ENCODE data around the gene CD200. TPM values are rescaled to one million over a fixed set of nuclear protein-coding genes. Genes with fewer than 3 reads are reported as not detected.
A peak's percentile ranks its signal among the peaks of the same experiment; 100 is the strongest.

CD200 gene
- total RNA-seq, 1 donor from 2014 or later: 19.0 TPM

GRCh38 chr3:112335434-112335781 is 2.5 kb downstream of the CD200 start:
- DNase-seq: no peak
- H3K27ac Mint-ChIP-seq: peak overlapping the region; percentile 94
- POLR2A ChIA-PET: interaction anchor here (5.5 kb wide), 1 partner anchor 161 kb away, joined by 137 read pairs; the partner anchor contains the start of gene BTLA
- no peaks in the 10 kb centered on the region for H3K27me3 Mint-ChIP-seq
- H3K4me3 Mint-ChIP-seq: peak overlapping the region; percentile 94
- intact Hi-C loops (cut with micrococcal nuclease): loop anchor here (2.0 to 5.0 kb wide), 2 partner anchors 15 to 37 kb away; no protein-coding TSS in a partner anchor
- peaks cover 45% of the 10 kb centered on the region for H3K36me3 Mint-ChIP-seq (ENCODE audit: low read depth)
- ATAC-seq (ENCODE audit: low read depth): no peak
- CTCF ChIA-PET: interaction anchor here (1.6 to 3.7 kb wide), 2 partner anchors 102 to 185 kb away, joined by 4 to 15 read pairs; no protein-coding TSS in a partner anchor
- H3K4me1 Mint-ChIP-seq: peaks cover 73% of the 10 kb centered on the region
- TF ChIP-seq CTCF (IDR thresholded peaks at IDR 0.05): no peak
- H3K9me3 Mint-ChIP-seq: no peaks in the 10 kb centered on the region

- H3K4me3 Mint-ChIP-seq: peak overlapping the region; percentile 33
- intact Hi-C loops (cut with micrococcal nuclease): loop anchor here (5.0 kb wide), 1 partner anchor 34 kb away; no protein-coding TSS in a partner anchor
- ChIA-PET POLR2A (interaction anchor here (0.6 to 2.5 kb wide), 3 partner anchors 8 to 219 kb away, joined by 3 to 8 read pairs (median 4); no protein-coding TSS in a partner anchor), CTCF (interaction anchor here (1.0 to 1.6 kb wide), 4 partner anchors 10 to 227 kb away, joined by 4 read pairs; no protein-coding TSS in a partner anchor)
- peak overlapping the region; percentile 21 for H3K27ac Mint-ChIP-seq
- H3K4me1 Mint-ChIP-seq: peaks cover 74% of the 10 kb centered on the region
- H3K27me3 Mint-ChIP-seq: no peaks in the 10 kb centered on the region
- no peak for ATAC-seq (ENCODE audit: low read depth)
- no peak for TF ChIP-seq CTCF (IDR thresholded peaks at IDR 0.05)
- H3K9me3 Mint-ChIP-seq: no peaks in the 10 kb centered on the region
- no peak for DNase-seq
- peaks cover 61% of the 10 kb centered on the region for H3K36me3 Mint-ChIP-seq (ENCODE audit: low read depth)
Measured at GRCh38 chr3:112338021-112338726, 5.2 kb downstream of the CD200 start.

GRCh38 chr3:112338727-112339056 is 5.7 kb downstream of the CD200 start:
- ChIA-PET CTCF (interaction anchor here (1.0 to 1.6 kb wide), 4 partner anchors 11 to 227 kb away, joined by 4 read pairs; no protein-coding TSS in a partner anchor), POLR2A (interaction anchor here (0.6 to 1.2 kb wide), 2 partner anchors 17 to 219 kb away, joined by 3 to 4 read pairs; no protein-coding TSS in a partner anchor)
- intact Hi-C loops (cut with micrococcal nuclease): loop anchor here (5.0 kb wide), 1 partner anchor 34 kb away; no protein-coding TSS in a partner anchor
- no peak for DNase-seq
- Mint-ChIP-seq H3K9me3 (peaks cover under 1% of the 10 kb centered on the region), H3K27me3 (no peaks in the 10 kb centered on the region), H3K4me3 (no peak overlapping the region), H3K4me1 (peaks cover 74% of the 10 kb centered on the region), H3K36me3 (ENCODE audit: low read depth) (peaks cover 60% of the 10 kb centered on the region), H3K27ac (peak overlapping the region; percentile 11)
- TF ChIP-seq CTCF (IDR thresholded peaks at IDR 0.05): no peak
- no peak for ATAC-seq (ENCODE audit: low read depth)

DNA sequence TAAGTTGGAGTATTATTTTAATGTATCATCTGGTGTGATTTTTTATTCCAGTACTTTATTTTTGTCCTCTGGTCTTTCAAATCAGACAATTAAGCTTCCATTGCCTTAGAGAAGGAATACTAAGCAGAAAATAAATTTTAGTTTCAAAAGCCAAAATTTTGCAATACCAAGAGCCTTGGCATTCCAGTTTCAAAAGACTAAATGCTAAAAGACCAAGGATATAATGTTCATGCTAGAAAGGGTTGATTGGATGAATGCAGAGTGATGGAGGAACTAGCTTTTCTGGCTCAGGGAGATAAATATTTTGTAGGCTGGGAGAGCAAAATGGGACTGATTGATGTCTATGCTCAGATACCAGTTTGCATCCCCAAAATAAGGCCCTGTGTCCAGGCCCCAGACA is 6.2 kb downstream of the CD200 start:
- no peak for DNase-seq
- ChIA-PET POLR2A (interaction anchor here (1.2 kb wide), 1 partner anchor 220 kb away, joined by 3 read pairs; no protein-coding TSS in a partner anchor), CTCF (interaction anchor here (1.6 kb wide), 1 partner anchor 175 kb away, joined by 4 read pairs; no protein-coding TSS in a partner anchor)
- peak overlapping the region; percentile 48 for H3K27ac Mint-ChIP-seq
- peaks cover 2% of the 10 kb centered on the region for H3K9me3 Mint-ChIP-seq
- H3K4me1 Mint-ChIP-seq: peaks cover 72% of the 10 kb centered on the region
- intact Hi-C loops (cut with micrococcal nuclease): loop anchor here (5.0 kb wide), 1 partner anchor 33 kb away; no protein-coding TSS in a partner anchor
- TF ChIP-seq CTCF (IDR thresholded peaks at IDR 0.05): no peak
- H3K4me3 Mint-ChIP-seq: no peak overlapping the region
- no peak for ATAC-seq (ENCODE audit: low read depth)
- H3K27me3 Mint-ChIP-seq: no peaks in the 10 kb centered on the region
- peaks cover 62% of the 10 kb centered on the region for H3K36me3 Mint-ChIP-seq (ENCODE audit: low read depth)

DNA sequence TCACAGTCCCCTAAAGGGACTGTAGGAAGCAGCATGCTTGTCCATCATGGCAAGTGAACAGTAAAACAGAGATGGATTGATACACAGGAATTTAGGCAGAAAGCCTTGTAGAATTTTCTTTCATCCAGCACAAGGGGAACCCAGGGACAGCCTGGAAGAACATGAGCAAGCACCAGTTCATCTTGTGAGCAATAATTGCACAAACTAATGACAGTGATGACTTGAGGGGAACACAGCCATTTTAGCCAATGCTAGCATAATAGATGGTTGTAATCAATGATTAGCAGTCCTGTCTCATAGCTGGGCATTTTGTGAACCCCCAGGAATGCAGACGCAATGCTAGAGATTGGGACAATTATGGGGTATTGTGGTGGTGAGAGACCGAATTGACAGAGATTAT is 6.7 kb downstream of the CD200 start:
- DNase-seq (no peak), ATAC-seq (ENCODE audit: low read depth) (no peak)
- peaks cover 72% of the 10 kb centered on the region for H3K4me1 Mint-ChIP-seq
- H3K27ac Mint-ChIP-seq: peak overlapping the region; percentile 48
- peaks cover 2% of the 10 kb centered on the region for H3K9me3 Mint-ChIP-seq
- intact Hi-C loops (cut with micrococcal nuclease): loop anchor here (5.0 kb wide), 1 partner anchor 33 kb away; no protein-coding TSS in a partner anchor
- no peak for TF ChIP-seq CTCF (IDR thresholded peaks at IDR 0.05)
- POLR2A ChIA-PET: no interaction called here
- H3K4me3 Mint-ChIP-seq: no peak overlapping the region
- peaks cover 66% of the 10 kb centered on the region for H3K36me3 Mint-ChIP-seq (ENCODE audit: low read depth)
- CTCF ChIA-PET: interaction anchor here (1.6 kb wide), 1 partner anchor 175 kb away, joined by 4 read pairs; no protein-coding TSS in a partner anchor
- H3K27me3 Mint-ChIP-seq: no peaks in the 10 kb centered on the region

Data from activated B cell treated with CpG ODN at 0.5 μM for 24 hours (primary cell).